ENCODE data around the gene NDUFB11. TPM values are rescaled to one million over a fixed set of nuclear protein-coding genes. Genes with fewer than 3 reads are reported as not detected.
"Not testable (repeated sequence)": the region's sequence is repeated elsewhere in the genome, so short reads cannot be mapped to it uniquely, and the experiment has no call there.

Gene NDUFB11
- total and polyA plus RNA-seq, 9 of the 15 experiments (the other 6 are each of a cell fraction or from before 2014, with no cell fraction given) = 20.9 to 269 (median 86.8) TPM

- H2AFZ ChIP-seq (ENCODE audit: low read depth, low read length); H3K9me3 ChIP-seq (replicated peaks; ENCODE audit: control insufficient read depth, insufficient read depth, low read depth, low read length); H3K4me3 ChIP-seq; FAIRE-seq; ATAC-seq; H3K4me1 ChIP-seq (replicated peaks in 1 of 2; ENCODE audit: control insufficient read depth in 2 of 2, insufficient read depth in 2 of 2, low read length in 2 of 2); H3K9me1 ChIP-seq (ENCODE audit: control insufficient read depth, insufficient read depth, low read length); DNase-seq (ENCODE audit: extremely low read depth in 1 of 4, low spot score in 3 of 4); intact Hi-C loops (cut with micrococcal nuclease); H3K27me3 ChIP-seq (ENCODE audit: control insufficient read depth in 2 of 2, insufficient read depth in 2 of 2, low read length in 2 of 2); POLR2A ChIA-PET; H3K9ac ChIP-seq (ENCODE audit: insufficient read depth in 1 of 2, low read depth in 2 of 2, low read length in 2 of 2); BruUV-seq (replicated peaks); H3K79me2 ChIP-seq (ENCODE audit: control insufficient read depth, insufficient read depth, low read length); H3K27ac ChIP-seq (ENCODE audit: extremely low read depth, low read depth, low read length); H3K4me2 ChIP-seq (ENCODE audit: insufficient read depth, low read length); H4K20me1 ChIP-seq (replicated peaks; ENCODE audit: control insufficient read depth, insufficient read depth, low read length); H3K36me3 ChIP-seq (ENCODE audit: control insufficient read depth, insufficient read depth, low read length); in situ Hi-C loops (cut with MboI); CTCF ChIA-PET (ENCODE audit: low intra/inter-chr PET ratio): not testable (repeated sequence)
- WGBS (ENCODE audit: insufficient coverage, low coverage, missing lambda C conversion rate) = no CpG with 5 or more reads among the region's 3 CpGs
- TF ChIP-seq PKNOX1 (IDR thresholded peaks at IDR 0.05) (0 out of 2 replicates have a peak, but pooled peaks have one; percentile 11), ZNF512 (tag; IDR thresholded peaks at IDR 0.05) (peak; percentile 38; the same call in 1 of the 2 replicates)
Observed at GRCh38 chrX:47124466-47124865, 20.0 kb downstream of the NDUFB11 start.
